Measurements from ENCODE around the gene CYBC1.

GRCh38 chr17:82416771-82417170, 33.8 kb downstream of the CYBC1 start:
- TF ChIP-seq MAFK (IDR thresholded peaks at IDR 0.05; ENCODE audit: low read length): no peak
- no peak for TF ChIP-seq MLX (CRISPR knock-in tag; conservative IDR thresholded peaks at IDR 0.05)
- no peak for TF ChIP-seq ZNF384 (IDR thresholded peaks at IDR 0.05; ENCODE audit: low read depth, low read length)

All from K562 (cell line).